ENCODE results near the gene MYL4.

DNA sequence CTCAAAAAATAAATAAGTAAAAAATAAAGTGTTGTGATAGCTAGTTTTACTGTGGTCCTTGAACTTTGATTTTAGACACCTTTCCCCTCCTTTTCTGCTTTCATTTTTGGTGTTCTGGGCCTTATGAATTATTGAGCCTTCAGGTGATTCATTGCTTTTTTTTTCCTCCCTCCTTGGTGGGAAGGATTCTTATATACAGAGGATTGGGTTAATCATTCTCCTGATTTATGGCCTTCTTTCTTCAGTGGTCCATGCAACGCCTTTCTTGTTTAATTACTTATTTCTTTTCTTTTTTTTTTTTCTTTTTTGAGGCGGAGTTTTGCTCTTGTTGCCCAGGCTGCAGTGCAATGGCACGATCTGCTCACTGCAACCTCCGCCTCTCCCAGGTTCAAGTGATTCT is 8.0 kb upstream of the MYL4 start:
- TF ChIP-seq FOSL1 (IDR thresholded peaks at IDR 0.05; ENCODE audit: insufficient read depth, low read depth, low read length), result no peak
- TF ChIP-seq, protein P1, sequence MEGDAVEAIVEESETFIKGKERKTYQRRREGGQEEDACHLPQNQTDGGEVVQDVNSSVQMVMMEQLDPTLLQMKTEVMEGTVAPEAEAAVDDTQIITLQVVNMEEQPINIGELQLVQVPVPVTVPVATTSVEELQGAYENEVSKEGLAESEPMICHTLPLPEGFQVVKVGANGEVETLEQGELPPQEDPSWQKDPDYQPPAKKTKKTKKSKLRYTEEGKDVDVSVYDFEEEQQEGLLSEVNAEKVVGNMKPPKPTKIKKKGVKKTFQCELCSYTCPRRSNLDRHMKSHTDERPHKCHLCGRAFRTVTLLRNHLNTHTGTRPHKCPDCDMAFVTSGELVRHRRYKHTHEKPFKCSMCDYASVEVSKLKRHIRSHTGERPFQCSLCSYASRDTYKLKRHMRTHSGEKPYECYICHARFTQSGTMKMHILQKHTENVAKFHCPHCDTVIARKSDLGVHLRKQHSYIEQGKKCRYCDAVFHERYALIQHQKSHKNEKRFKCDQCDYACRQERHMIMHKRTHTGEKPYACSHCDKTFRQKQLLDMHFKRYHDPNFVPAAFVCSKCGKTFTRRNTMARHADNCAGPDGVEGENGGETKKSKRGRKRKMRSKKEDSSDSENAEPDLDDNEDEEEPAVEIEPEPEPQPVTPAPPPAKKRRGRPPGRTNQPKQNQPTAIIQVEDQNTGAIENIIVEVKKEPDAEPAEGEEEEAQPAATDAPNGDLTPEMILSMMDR (IDR thresholded peaks at IDR 0.05; ENCODE audit: control extremely low read depth in 1 of 3, insufficient read depth in 1 of 3, low read depth in 1 of 3, low read length in 3 of 3), result no peak
- no peak for TF ChIP-seq POLR2AphosphoS5 (IDR thresholded peaks at IDR 0.05; ENCODE audit: low read depth, low read length)
- TF ChIP-seq, protein P2, sequence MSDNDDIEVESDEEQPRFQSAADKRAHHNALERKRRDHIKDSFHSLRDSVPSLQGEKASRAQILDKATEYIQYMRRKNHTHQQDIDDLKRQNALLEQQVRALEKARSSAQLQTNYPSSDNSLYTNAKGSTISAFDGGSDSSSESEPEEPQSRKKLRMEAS (IDR thresholded peaks at IDR 0.05), result no peak
- TF ChIP-seq, protein P3, sequence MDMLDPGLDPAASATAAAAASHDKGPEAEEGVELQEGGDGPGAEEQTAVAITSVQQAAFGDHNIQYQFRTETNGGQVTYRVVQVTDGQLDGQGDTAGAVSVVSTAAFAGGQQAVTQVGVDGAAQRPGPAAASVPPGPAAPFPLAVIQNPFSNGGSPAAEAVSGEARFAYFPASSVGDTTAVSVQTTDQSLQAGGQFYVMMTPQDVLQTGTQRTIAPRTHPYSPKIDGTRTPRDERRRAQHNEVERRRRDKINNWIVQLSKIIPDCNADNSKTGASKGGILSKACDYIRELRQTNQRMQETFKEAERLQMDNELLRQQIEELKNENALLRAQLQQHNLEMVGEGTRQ (IDR thresholded peaks at IDR 0.05; ENCODE audit: low read length), result no peak
